ENCODE measurements around the gene SAP30. TPM values are rescaled to one million over a fixed set of nuclear protein-coding genes. Genes with fewer than 3 reads are reported as not detected.

The SAP30 gene
- total and polyA plus RNA-seq, 9 of the 15 experiments (the other 6 are each of a cell fraction or from before 2014, with no cell fraction given), result 5.9 to 51.1 (median 32.6) TPM

- TF ChIP-seq NFIX (CRISPR knock-in tag; IDR thresholded peaks at IDR 0.05; ENCODE audit: low read depth), result no peak
- TF ChIP-seq RB1 (IDR thresholded peaks at IDR 0.05; ENCODE audit: low read depth), result 0 out of 2 replicates have a peak, but pooled peaks have one; percentile 75
- TF ChIP-seq TFE3 (CRISPR knock-in tag; IDR thresholded peaks at IDR 0.05), result peak; percentile 64
- no peak for TF ChIP-seq TAF9B (IDR thresholded peaks at IDR 0.05; ENCODE audit: partially characterized antibody)
- no peak for TF ChIP-seq DPF2 (IDR thresholded peaks at IDR 0.05)
- TF ChIP-seq HLTF (IDR thresholded peaks at IDR 0.05), result no peak
- TF ChIP-seq ZNF512 (tag; IDR thresholded peaks at IDR 0.05), result no peak
- no peak for TF ChIP-seq DMBX1 (CRISPR knock-in tag; IDR thresholded peaks at IDR 0.05; ENCODE audit: borderline replicate concordance)
- peak; percentile 65; the same call in 1 of the 2 replicates for TF ChIP-seq ZBTB7A (IDR thresholded peaks at IDR 0.05; ENCODE audit: borderline replicate concordance, control insufficient read depth, low read depth, low read length)
- TF ChIP-seq STAT5A (IDR thresholded peaks at IDR 0.05; ENCODE audit: borderline replicate concordance, low read length), result no peak
- TF ChIP-seq ZKSCAN1 (IDR thresholded peaks at IDR 0.05; ENCODE audit: low read depth, low read length), result no peak
- TF ChIP-seq VEZF1 (CRISPR knock-in tag; IDR thresholded peaks at IDR 0.05), result peak; percentile 94
- no peak for TF ChIP-seq MLLT1 (IDR thresholded peaks at IDR 0.05)
- TF ChIP-seq MAZ (CRISPR knock-in tag; conservative IDR thresholded peaks at IDR 0.05 in 1 of 2, IDR thresholded peaks at IDR 0.05 in 1 of 2), result peak in 1 of 2 experiments; percentile 5; a peak in 2 of 4 replicates
- 0 out of 2 replicates have a peak, but pooled peaks have one; percentile 17 for TF ChIP-seq ZNF766 (CRISPR knock-in tag; conservative IDR thresholded peaks at IDR 0.05)
- peak in 1 of 2 experiments; percentile 80 for TF ChIP-seq E2F6 (IDR thresholded peaks at IDR 0.05; ENCODE audit: borderline replicate concordance in 1 of 2, extremely low read depth in 1 of 2, insufficient read depth in 1 of 2, insufficient read length in 1 of 2, low read depth in 1 of 2, low read length in 1 of 2, poor library complexity in 1 of 2, severe bottlenecking in 1 of 2)
- no peak for TF ChIP-seq MEF2A (IDR thresholded peaks at IDR 0.05; ENCODE audit: control insufficient read depth, low read depth, low read length)
- no peak for TF ChIP-seq NFYB (IDR thresholded peaks at IDR 0.05; ENCODE audit: extremely low read depth, insufficient read length)
These were observed 37.1 kb upstream of the SAP30 start (continued) for GRCh38 chr4:173333658-173334084.
